ENCODE results near the gene SPINK2.

SPINK2 gene, protein sequence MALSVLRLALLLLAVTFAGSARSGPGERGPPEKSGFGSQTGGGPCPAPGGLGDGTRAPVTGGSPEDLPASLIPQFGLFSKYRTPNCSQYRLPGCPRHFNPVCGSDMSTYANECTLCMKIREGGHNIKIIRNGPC

DNA sequence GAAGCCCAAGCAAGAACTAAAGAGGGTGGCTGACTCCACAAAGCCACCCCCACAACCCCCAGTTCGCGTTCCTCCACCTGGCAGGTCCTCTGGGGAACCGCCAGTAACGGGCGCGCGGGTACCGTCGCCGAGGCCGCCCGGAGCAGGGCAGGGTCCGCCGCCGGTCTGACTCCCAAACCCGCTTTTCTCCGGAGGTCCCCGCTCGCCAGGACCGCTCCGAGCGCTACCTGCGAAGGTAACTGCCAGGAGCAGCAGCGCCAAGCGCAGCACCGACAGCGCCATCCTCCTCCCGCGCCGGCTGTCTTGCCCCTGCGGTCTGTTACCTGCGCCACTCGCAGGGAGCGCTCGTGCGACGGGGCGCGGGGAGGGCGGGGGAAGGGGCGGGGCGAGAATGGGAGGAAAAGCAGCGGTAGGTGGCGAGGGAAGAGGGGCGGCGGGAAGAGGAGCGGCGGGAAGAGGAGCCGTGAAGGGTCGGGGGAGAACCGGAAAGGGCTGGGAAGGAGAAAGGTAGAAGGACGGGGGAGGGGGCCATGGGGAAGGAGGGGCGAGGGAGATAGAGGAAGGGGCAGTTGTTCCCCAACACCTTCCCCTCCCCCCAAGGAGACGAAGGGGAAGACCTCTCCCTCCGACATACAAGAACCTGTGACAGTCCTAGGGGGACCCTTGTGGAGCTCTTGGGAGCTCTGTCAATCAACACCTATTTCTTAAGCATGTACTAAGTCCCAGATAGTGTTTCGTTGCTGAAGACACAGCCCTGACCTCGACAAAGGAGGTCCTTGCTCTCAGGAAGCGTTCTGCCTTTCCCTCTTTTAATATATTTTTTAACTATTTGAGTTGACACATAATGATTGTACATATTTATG is at the start of gene SPINK2:
SPINK2 (minus strand) TSS at position 321 of the 863 bp plus-strand sequence; CDS start at position 282, 39 bp downstream.
- peak; percentile 33 to 66 (median 34) for DNase-seq (ENCODE audit: low read depth in 3 of 3)

DNA sequence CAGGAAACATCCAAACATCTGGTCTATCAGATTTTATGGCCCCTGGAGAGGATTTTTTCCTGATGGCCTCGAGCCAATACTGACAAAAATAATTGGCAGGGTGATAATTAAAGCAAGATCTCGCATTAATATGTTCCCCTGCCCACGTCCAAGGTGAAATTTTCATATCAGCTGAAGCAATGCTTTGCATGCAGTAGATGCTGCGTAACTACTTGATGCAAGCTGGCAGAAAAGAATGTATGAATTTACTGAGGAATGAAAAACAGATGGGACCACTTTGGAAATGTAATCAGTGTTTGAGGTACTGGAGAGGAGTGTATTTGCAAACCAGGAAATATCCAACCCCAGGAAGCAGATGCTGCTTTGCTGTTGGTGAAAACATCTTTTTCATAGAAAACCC is 49.4 kb upstream of the SPINK2 start:
- no peak for DNase-seq (ENCODE audit: low read depth in 3 of 3)

DNA sequence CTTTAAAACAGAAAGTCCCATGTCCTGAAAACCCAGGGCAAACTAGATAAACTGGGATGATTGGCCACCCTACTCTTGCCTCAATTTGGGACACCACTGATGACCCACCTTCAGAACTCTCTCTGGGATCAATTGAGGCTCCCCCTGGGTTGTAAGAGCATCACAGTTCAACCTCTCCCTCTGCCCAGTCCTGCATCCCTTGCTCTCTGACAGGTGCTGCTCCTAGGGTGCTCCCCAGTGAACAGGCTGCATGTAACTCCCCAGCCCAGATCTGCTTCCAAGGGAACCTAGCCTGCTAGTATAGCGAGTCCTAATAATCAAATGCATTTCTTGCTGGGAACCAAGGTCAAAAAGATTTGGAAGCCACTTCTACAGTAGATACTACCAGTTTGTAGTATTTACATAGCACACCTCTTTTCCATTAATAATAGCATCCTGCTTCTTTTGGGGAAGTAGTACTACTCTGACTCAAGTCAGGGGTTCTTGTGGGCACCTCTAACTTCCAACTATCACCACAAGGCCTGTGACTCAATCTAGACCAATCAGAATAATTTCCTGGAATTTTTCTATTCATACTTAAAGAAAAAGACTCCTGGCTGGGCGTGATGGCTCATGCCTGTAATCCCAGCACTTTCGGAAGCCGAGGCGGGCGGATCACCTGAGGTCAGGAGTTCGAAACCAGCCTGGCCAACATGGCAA is 42.1 kb upstream of the SPINK2 start:
- DNase-seq (ENCODE audit: low read depth in 3 of 3): no peak

DNA sequence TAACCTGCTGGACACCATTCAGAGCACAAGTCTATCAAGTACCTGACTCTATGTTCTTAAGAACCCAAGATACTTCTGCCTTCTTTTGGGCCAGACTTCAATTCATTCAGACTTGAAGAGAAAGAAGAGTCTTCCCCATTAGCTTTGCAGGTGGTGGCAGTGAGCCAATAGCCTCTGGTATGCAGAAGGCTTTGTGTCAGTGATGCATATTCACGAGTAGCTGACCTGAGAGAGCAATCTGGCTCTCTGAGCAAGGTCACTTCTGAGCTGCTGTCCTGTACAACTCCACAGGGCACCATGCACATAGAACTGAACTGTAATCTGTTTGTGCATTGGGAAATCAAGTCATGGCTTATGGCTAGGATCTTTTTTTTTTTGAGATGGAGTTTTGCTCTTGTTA is 39.9 kb upstream of the SPINK2 start:
- no peak for DNase-seq (ENCODE audit: low read depth in 3 of 3)

DNA sequence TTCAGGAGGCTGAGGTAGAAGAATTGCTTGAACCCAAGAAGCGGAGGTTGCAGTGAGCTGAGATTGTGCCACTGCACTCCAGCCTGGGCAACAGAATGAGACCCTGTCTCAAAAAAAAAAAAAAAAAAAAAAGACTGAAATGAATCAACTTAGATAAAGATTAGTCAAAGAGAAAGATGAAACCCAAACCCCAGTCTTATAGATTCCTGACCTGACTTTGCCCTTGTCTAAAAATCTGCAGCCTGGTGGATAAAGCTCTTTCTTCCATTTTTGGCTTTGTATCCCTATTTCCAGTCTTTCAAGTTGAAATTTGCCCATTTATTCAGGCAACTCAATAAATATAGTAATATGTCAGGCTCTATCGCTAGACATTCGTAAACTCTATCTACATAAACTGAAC is 39.3 kb upstream of the SPINK2 start:
- DNase-seq (ENCODE audit: low read depth in 3 of 3): no peak

DNA sequence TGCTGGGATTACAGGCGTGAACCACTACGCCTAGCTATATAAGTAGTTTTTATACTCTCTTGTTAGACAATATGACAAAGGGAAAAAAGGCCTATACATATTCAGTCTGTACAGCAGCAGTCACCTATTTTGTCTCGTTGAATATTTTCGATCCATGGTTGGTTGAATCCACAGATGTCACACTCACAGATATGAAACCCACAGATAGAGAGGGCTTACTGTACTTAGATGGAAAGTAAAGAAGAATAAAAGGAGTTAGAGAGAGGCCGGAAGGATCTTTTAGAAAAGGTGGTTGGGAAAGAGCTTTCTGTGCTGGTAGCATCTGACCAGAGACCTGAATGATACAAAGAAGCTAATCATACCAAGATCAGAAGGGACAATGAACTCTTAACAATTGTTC is 38.3 kb upstream of the SPINK2 start:
- no peak for DNase-seq (ENCODE audit: low read depth in 3 of 3)

DNA sequence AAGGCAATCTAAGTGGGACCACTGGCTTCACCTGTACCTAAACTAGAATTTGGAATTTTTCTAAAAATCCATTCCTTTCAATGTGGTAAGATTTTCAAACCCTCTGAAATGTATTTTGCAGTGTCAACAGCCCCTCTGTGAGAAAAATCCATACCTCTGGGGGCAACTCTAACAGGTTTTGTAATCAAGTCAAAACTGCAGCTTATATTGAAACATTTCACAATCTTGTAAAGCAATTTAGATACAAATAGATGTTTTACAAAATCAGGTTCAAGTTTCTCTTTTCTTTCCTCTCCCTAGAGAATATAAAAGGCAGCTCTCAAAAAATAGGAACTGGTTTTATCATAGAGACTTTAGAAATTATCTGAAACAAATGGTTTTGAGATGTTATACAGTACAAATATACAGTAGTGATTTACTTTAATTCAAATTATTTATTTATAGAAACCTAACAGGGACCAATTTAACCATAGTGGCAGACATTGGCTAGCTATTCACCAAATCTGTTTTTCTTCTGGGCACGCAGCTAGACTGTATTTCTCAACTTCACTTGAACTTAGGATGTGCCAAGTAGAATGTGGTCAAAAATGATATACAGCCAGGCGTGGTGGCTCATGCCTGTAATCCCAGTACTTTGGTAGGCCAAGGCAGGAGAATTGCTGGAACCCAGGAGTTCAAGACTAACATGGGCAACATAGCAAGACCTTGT is 36.3 kb upstream of the SPINK2 start:
- DNase-seq (ENCODE audit: low read depth in 3 of 3): no peak

DNA sequence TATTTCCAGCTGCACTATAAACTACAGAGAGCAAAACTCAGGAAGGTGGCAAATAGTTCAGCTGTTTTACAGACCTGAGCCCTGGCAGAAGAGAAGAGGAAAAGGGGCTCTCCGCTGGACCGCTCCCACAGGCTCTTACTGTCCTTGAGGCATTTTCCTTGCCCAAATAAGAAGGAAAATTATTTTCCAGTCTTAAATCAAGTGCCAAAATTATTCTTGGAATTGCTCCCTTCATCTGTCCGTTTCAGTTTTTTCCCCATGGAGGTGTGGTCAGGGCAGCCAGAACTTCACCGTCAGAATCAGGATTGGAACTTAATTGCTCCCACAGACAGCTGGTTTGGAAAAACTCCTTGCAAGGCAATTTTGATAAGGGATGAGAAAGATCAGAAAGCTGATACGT is 35.2 kb upstream of the SPINK2 start:
- DNase-seq (ENCODE audit: low read depth in 3 of 3): no peak

DNA sequence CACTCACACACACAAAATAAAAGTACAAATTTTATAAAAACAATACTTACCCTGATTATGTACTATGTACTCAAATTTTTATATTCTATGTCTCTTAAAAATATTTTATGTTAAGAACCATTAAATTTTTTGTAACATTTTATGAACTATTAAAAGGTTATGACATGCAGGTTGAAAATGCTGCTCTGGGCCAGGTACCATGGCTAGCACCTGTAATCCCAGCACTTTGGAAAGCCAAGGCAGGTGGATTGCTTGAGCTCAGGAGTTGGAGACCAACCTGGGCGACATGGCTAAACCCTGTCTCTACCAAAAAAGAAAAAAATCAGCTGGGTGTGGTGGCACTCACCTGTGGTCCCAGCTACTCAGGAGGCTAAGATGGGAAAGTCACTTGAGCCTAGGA is 29.4 kb upstream of the SPINK2 start:
- DNase-seq (ENCODE audit: low read depth in 3 of 3): no peak

DNA sequence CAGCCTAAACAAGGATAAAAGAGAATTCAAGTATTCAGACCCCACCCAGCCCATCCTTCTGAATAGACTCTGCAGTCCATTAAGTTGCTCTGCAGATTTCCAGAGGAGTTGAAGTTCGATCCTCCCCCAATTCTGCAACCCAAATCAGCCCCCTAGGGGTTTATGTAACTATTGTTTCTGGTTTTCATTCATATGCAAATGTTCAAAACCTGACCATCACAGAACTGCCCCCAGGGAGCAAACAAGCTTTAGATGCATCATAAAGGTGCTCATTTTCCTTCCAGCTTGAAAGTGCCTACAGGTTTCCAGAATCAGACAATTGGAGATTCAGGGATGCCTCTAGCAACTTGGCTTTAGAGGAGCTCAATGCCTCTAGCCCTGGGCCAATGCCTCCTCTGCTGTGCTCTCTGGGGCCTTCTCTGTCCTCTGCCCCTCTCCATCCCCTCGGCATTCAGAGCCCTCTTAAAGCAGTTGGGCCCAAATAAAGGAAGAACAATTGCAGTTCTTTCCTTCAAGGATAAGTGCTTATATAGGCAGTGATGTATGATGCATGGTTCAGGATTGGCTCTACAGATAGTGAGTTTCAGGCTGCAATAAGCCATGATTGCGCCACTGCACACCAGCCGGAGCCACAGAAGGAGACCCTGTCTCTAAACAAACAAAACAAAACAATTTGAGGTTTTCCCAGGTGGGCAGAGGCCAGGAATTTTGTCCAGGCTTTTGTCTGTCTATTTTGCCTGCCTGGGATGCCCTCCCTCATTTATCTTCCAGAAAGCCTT is 23.5 kb upstream of the SPINK2 start:
- DNase-seq (ENCODE audit: low read depth in 3 of 3): no peak

DNA sequence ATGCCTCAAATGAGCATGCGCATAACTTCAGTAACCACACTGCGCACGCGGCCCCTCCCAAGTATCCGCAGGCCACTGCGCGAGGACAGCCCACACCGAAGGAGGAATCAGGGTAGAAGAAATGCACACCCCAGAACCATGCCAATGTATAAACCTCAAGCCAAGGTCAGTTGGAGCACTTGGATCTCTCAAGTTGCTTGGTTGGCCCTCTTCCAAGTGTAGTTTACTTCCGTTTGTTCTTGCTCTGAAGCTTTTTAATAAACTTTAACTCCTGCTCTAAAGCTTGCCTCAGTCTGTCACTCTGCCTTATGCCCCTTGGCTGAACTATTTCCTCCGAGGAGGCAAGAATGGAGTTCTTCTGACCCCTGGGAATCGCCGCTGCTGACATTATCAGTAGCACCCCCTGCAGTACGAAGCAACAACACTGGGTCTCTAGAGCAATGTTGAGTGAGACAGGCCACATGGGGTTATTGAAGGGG is 22.0 kb upstream of the SPINK2 start:
- DNase-seq (ENCODE audit: low read depth in 3 of 3): no peak

DNA sequence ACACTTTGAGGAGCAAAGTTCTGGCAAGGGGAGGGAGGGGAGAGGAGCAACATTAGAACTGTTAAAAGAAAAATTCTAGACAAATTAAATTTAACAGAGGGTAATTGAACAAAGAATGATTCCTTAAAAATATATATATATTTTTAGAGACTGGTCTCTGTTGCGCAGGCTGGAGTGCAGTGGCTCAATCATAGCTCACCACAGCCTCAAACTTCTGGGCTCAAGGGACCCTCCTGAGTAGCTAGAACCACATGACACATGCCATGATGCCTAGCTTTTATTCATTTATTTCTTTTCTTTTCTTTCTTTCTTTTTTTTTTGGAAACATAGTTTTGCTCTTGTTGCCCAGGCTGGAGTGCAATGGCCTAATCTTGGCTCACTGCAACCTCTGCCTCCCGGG is 19.1 kb upstream of the SPINK2 start:
- DNase-seq (ENCODE audit: low read depth in 3 of 3): no peak

DNA sequence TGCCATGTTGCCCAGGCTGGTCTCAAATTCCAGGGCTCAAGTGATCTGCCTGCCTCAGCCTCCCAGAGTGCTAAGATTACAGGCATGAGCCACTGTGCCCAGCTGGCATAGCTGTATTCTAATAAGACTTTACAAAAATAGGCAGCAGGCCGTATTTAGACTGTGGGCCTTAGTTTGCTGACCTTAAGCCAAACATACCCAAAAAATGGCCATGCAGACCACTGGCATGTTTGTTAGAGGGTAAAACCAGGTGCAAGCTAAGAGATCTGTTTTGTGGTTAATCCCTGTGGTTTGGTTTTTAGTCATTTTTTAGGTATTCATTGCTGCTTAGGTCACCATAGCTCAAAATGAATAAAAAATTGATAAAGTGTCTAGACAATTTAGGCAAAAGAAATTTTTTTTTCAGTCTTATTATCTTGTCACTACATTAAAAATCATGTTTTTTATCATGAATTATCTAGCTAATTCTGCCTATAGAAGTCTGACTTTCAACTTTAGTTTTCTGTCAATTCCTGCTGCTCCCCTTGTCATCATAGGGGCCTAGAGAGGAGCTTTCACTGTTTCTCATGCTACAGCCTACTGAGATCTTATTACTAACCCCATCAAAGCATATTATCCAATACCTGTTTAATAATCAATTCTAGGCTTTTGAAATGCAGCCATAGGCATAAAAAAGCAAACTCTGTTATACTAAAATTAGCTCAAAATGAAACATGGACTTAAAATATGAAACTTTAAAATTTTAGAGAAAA is 7.5 kb upstream of the SPINK2 start:
- DNase-seq (ENCODE audit: low read depth in 3 of 3): no peak

DNA sequence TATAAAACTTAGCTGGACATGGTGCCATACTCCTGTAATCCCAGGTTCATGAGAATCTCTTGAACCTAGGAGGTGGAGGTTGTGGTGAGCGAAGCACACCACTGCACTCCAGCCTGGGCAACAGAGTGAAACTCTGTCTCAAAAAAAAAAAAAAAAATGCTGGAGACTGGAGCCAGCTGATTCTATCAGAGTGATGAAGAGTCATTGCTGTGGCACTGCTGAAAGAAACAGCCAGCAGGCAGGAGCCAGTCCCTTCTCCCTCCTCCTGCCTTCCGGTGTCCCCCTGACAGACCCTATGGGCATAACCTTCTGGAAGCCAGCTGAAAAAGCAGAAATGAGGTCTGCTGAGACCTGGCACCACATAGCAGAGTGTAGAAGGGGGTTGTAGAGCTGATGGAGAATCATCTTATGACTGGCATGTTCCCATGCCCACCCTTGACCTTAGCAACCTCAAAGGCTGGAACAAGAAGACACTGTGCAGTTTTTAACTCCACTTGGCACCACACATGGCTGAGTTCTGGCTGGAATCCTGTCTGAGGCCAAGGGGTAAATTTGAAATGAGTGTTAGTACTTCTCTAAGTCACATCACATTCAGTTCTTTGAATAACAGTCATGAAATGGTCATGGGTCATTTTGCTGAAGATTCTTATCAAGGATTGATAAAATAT is 2.6 kb upstream of the SPINK2 start:
- no peak for DNase-seq (ENCODE audit: low read depth in 3 of 3)

DNA sequence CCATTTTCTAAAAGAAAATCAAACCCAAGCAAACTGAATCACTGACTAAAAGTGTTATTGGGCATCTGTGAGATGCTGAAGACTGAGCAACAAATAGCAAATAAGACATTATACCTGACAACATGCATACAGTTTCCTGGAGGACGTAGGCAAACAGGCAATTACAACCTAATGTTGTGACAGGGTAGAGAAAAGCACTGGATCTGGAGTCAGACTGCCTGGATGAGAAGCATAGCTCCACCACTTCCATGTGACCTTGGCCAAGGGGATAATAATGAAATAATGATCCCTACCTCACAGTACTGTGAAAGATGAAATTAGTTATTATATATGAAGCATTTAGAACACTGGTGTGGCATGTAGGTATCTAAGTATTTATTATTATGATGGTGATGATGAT is 2.7 kb downstream of the SPINK2 start:
- DNase-seq (ENCODE audit: low read depth in 3 of 3): no peak

DNA sequence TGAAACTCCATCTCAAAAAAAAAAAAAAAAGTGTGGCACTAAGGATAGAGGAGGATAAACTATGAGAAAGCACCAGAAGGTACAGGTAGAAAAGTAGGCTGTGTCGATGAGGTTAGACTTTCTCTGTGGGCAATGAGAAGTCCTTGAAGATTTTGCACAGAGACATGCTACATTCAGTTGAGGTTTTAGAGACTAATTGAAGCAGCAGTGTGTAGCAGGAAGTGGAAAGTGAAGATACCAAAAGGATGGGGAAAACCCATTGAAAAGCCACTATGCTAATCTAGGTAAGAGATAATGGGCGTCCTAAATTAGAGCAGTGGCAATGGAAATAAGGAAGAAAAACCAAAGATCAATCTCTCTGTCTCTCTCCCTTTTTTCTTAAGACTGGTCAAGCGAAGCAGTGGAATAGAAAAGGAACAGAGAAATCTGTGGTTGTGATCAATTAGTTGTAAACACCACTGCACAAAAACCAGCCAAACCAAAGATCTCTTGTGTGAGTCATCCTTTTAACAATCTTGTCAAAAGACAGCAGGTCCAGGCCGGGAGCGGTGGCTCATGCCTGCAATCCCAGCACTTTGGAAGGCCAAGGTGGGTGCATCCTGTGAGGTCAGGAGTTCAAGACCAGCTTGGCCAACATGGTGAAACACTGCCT is 3.5 kb downstream of the SPINK2 start:
- peak in 1 of 3 experiments; percentile 30 for DNase-seq (ENCODE audit: low read depth in 3 of 3)

DNA sequence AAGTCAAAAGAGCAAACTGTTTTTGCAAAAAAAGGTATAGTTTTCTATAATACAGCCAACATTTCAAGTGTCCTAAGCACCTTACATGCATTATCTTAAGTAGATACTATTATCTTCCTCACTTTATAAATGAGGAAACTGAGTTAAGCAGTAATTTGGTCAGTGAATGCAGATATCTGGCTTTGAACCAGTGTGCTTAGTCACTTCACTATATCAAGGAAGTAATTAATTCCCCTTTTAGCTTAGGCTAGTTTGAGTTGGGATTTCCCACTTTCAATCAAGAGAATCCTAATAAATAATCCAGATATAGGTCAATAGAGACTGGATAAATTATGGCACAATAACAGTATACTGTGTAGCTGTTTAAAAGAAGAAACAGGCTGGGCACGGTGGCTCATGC is 14.8 kb downstream of the SPINK2 start:
- DNase-seq (ENCODE audit: low read depth in 3 of 3): no peak

DNA sequence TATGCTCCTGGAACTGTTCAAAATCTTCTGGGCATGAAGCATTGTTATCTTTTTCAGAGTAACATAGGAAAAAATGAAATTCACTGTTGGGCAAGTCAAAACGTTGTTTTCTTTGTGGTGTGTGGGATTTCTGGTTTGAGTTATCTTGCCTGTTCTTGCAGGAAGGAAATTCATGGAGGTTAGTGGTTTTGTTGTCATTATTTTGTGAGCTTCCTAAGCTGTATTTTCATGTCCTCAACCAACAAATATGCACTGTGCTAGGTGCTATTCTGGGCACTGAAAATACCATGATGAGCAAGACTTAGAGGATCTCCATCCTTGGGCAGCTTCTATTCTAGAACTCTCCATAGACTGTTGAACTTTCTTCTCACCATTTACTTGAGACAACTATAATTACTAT is 16.9 kb downstream of the SPINK2 start:
- DNase-seq (ENCODE audit: low read depth in 3 of 3): no peak

DNA sequence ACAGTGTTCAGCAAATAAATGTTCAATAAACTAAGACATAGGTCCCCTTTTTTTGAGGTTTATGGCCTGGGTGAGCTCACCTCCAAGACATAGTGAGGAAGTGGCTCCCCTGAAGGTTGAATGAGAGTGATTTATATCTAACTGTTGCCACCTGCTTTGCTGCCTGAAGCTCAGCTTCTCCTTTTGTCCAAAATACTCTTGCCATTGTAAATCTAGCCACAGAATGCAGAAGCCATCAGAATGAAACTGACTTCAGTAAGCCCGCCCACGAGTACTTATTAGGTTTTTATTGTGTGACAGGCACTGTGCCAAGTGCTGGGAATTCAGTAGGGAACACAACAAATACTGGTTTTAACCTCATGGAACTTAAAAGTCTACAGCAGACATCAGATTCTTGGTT is 18.0 kb downstream of the SPINK2 start:
- DNase-seq (ENCODE audit: low read depth in 3 of 3): no peak

Measured in stimulated activated CD4-positive, alpha-beta T cell treated with anti-CD3 and anti-CD28 coated beads, TNF-alpha, amount 100 ng/mL, for 24 hours (primary cell).